Measurements from ENCODE around the gene CAMK1G. TPM values are rescaled to one million over a fixed set of nuclear protein-coding genes. Genes with fewer than 3 reads are reported as not detected.
A peak's percentile ranks its signal among the peaks of the same experiment; 100 is the strongest.

Gene CAMK1G
- total and polyA plus RNA-seq, 9 donors = 0.04 to 0.66 (median 0.31) TPM; not detected in 3

- peak; percentile 33 for DNase-seq
- H3K4me1 ChIP-seq (ENCODE audit: control insufficient read depth, insufficient read depth, low read length) = peaks cover 63% of the 10 kb centered on the region
- no peaks in the 10 kb centered on the region for H3K9me3 ChIP-seq (replicated peaks; ENCODE audit: control insufficient read depth, low read depth, low read length)
- H3K27ac ChIP-seq (ENCODE audit: low read length) = peak overlapping the region; percentile 80
- H3K27me3 ChIP-seq (ENCODE audit: control insufficient read depth, insufficient read depth, low read length) = no peaks in the 10 kb centered on the region
- H3K36me3 ChIP-seq (ENCODE audit: control insufficient read depth, insufficient read depth, low read length) = no peaks in the 10 kb centered on the region
- 49% methylated on average over 8 of the region's 15 CpGs for WGBS (ENCODE audit: insufficient coverage)
- H3K4me3 ChIP-seq (ENCODE audit: low read length) = no peak overlapping the region
These were observed 41.3 kb downstream of the CAMK1G start for GRCh38 chr1:209624558-209625549.

GRCh38 chr1:209625791-209626285, 42.3 kb downstream of the CAMK1G start:
- H3K4me3 ChIP-seq (ENCODE audit: low read length) = no peak overlapping the region

GRCh38 chr1:209626346-209627026, 43.0 kb downstream of the CAMK1G start:
- 87% methylated on average over 16 of the region's 19 CpGs for WGBS (ENCODE audit: insufficient coverage)
- H3K27me3 ChIP-seq (ENCODE audit: control insufficient read depth, insufficient read depth, low read length) = no peaks in the 10 kb centered on the region
- H3K36me3 ChIP-seq (ENCODE audit: control insufficient read depth, insufficient read depth, low read length) = no peaks in the 10 kb centered on the region
- H3K4me1 ChIP-seq (ENCODE audit: control insufficient read depth, insufficient read depth, low read length) = peaks cover 52% of the 10 kb centered on the region
- H3K4me3 ChIP-seq (ENCODE audit: low read length) = no peak overlapping the region
- peak overlapping the region; percentile 80 for H3K27ac ChIP-seq (ENCODE audit: low read length)
- no peaks in the 10 kb centered on the region for H3K9me3 ChIP-seq (replicated peaks; ENCODE audit: control insufficient read depth, low read depth, low read length)
- DNase-seq = no peak

More at GRCh38 chr1:209625791-209626285, 42.3 kb downstream of the CAMK1G start:
- peaks cover 57% of the 10 kb centered on the region for H3K4me1 ChIP-seq (ENCODE audit: control insufficient read depth, insufficient read depth, low read length)
- peak; percentile 86 for DNase-seq
- peak overlapping the region; percentile 80 for H3K27ac ChIP-seq (ENCODE audit: low read length)
- no peaks in the 10 kb centered on the region for H3K27me3 ChIP-seq (ENCODE audit: control insufficient read depth, insufficient read depth, low read length)
- 72% methylated on average over 17 of the region's 18 CpGs for WGBS (ENCODE audit: insufficient coverage)
- H3K36me3 ChIP-seq (ENCODE audit: control insufficient read depth, insufficient read depth, low read length) = no peaks in the 10 kb centered on the region
- H3K9me3 ChIP-seq (replicated peaks; ENCODE audit: control insufficient read depth, low read depth, low read length) = no peaks in the 10 kb centered on the region

- Histone ChIP-seq H3K4me1 (ENCODE audit: control insufficient read depth, insufficient read depth, low read length) (peaks cover 48% of the 10 kb centered on the region), H3K27ac (ENCODE audit: low read length) (peak overlapping the region; percentile 20), H3K4me3 (ENCODE audit: low read length) (no peak overlapping the region), H3K36me3 (ENCODE audit: control insufficient read depth, insufficient read depth, low read length) (no peaks in the 10 kb centered on the region), H3K27me3 (ENCODE audit: control insufficient read depth, insufficient read depth, low read length) (no peaks in the 10 kb centered on the region), H3K9me3 (replicated peaks; ENCODE audit: control insufficient read depth, low read depth, low read length) (no peaks in the 10 kb centered on the region)
- WGBS (ENCODE audit: insufficient coverage) = 38% methylated on average over 13 of the region's 16 CpGs
- no peak for DNase-seq
These were observed 43.7 kb downstream of the CAMK1G start for GRCh38 chr1:209627027-209627731.

- DNase-seq = peak; percentile 82
- H3K4me3 ChIP-seq (ENCODE audit: low read length) = no peak overlapping the region
- H3K27me3 ChIP-seq (ENCODE audit: control insufficient read depth, insufficient read depth, low read length) = no peaks in the 10 kb centered on the region
- H3K4me1 ChIP-seq (ENCODE audit: control insufficient read depth, insufficient read depth, low read length) = peaks cover 44% of the 10 kb centered on the region
- no peak overlapping the region for H3K27ac ChIP-seq (ENCODE audit: low read length)
- WGBS (ENCODE audit: insufficient coverage) = 34% methylated on average over 16 of the region's 16 CpGs
- no peaks in the 10 kb centered on the region for H3K9me3 ChIP-seq (replicated peaks; ENCODE audit: control insufficient read depth, low read depth, low read length)
- H3K36me3 ChIP-seq (ENCODE audit: control insufficient read depth, insufficient read depth, low read length) = no peaks in the 10 kb centered on the region
These were observed 44.2 kb downstream of the CAMK1G start for GRCh38 chr1:209627732-209628196.

- H3K27ac ChIP-seq (ENCODE audit: low read length) = no peak overlapping the region
- H3K27me3 ChIP-seq (ENCODE audit: control insufficient read depth, insufficient read depth, low read length) = no peaks in the 10 kb centered on the region
- WGBS (ENCODE audit: insufficient coverage) = 71% methylated on average over 5 of the region's 7 CpGs
- H3K36me3 ChIP-seq (ENCODE audit: control insufficient read depth, insufficient read depth, low read length) = no peaks in the 10 kb centered on the region
- H3K9me3 ChIP-seq (replicated peaks; ENCODE audit: control insufficient read depth, low read depth, low read length) = no peaks in the 10 kb centered on the region
- no peak for DNase-seq
- H3K4me3 ChIP-seq (ENCODE audit: low read length) = no peak overlapping the region
- peaks cover 39% of the 10 kb centered on the region for H3K4me1 ChIP-seq (ENCODE audit: control insufficient read depth, insufficient read depth, low read length)
These were observed 45.2 kb downstream of the CAMK1G start for GRCh38 chr1:209628618-209629299.

- peaks cover 30% of the 10 kb centered on the region for H3K4me1 ChIP-seq (ENCODE audit: control insufficient read depth, insufficient read depth, low read length)
- H3K36me3 ChIP-seq (ENCODE audit: control insufficient read depth, insufficient read depth, low read length) = no peaks in the 10 kb centered on the region
- H3K27me3 ChIP-seq (ENCODE audit: control insufficient read depth, insufficient read depth, low read length) = no peaks in the 10 kb centered on the region
- no peak overlapping the region for H3K4me3 ChIP-seq (ENCODE audit: low read length)
- no peak for DNase-seq
- no peak overlapping the region for H3K27ac ChIP-seq (ENCODE audit: low read length)
- WGBS (ENCODE audit: insufficient coverage) = 95% methylated on average over 9 of the region's 11 CpGs
- H3K9me3 ChIP-seq (replicated peaks; ENCODE audit: control insufficient read depth, low read depth, low read length) = no peaks in the 10 kb centered on the region
These were observed 46.3 kb downstream of the CAMK1G start for GRCh38 chr1:209629621-209630382.

- H3K36me3 ChIP-seq (ENCODE audit: control insufficient read depth, insufficient read depth, low read length) = no peaks in the 10 kb centered on the region
- peaks cover 22% of the 10 kb centered on the region for H3K4me1 ChIP-seq (ENCODE audit: control insufficient read depth, insufficient read depth, low read length)
- no peak overlapping the region for H3K27ac ChIP-seq (ENCODE audit: low read length)
- H3K9me3 ChIP-seq (replicated peaks; ENCODE audit: control insufficient read depth, low read depth, low read length) = no peaks in the 10 kb centered on the region
- 61% methylated on average over 14 of the region's 17 CpGs for WGBS (ENCODE audit: insufficient coverage)
- no peaks in the 10 kb centered on the region for H3K27me3 ChIP-seq (ENCODE audit: control insufficient read depth, insufficient read depth, low read length)
- DNase-seq = no peak
- no peak overlapping the region for H3K4me3 ChIP-seq (ENCODE audit: low read length)
These were observed 47.1 kb downstream of the CAMK1G start for GRCh38 chr1:209630383-209631225.

All from muscle of leg (tissue), 11 donors.